DOHH2 (cell line): ENCODE data around the gene RPL18.

ENCODE experiments used
- EZH2phosphoT487 ChIP-seq: fragments of 200-600 bp; sonication (generic); IDR thresholded peaks from 2 replicates; pipeline ENCODE4 v1.6.1; 2017; ENCODE audit warnings: borderline replicate concordance, mild to moderate bottlenecking, antibody characterized with exemption, low read length, moderate library complexity, mixed read lengths
- TF ChIP-seq, protein P1 (sequence below): fragments of 200-600 bp; sonication (generic); IDR thresholded peaks from one replicate; pipeline ENCODE4 v1.5.1; 2014; ENCODE audit warnings: antibody characterized with exemption, mild to moderate bottlenecking, low read depth, low read length; ENCODE audit not compliant: poor library complexity, severe bottlenecking

DNA sequence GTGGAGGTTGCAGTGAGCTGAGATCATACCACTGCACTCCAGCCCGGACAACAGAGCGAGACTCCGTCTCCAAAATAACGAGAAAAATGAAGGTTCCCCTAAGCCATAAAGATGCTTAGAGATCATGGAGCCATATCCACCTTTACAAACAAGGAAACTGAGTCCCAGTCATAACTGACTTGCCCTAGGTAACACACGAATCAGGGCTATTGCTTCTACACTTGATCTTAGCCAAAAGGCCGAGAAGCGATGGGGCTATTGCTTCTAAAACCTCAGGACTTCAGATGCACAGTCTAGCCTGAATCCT lies 15.0 kb upstream of the RPL18 start:
- TF ChIP-seq, protein P1, sequence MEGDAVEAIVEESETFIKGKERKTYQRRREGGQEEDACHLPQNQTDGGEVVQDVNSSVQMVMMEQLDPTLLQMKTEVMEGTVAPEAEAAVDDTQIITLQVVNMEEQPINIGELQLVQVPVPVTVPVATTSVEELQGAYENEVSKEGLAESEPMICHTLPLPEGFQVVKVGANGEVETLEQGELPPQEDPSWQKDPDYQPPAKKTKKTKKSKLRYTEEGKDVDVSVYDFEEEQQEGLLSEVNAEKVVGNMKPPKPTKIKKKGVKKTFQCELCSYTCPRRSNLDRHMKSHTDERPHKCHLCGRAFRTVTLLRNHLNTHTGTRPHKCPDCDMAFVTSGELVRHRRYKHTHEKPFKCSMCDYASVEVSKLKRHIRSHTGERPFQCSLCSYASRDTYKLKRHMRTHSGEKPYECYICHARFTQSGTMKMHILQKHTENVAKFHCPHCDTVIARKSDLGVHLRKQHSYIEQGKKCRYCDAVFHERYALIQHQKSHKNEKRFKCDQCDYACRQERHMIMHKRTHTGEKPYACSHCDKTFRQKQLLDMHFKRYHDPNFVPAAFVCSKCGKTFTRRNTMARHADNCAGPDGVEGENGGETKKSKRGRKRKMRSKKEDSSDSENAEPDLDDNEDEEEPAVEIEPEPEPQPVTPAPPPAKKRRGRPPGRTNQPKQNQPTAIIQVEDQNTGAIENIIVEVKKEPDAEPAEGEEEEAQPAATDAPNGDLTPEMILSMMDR, result no peak
- no peak for TF ChIP-seq EZH2phosphoT487
